DND-41 (cell line): ENCODE measurements around the gene ANO2.

Source experiments
- EZH2 ChIP-seq: IDR thresholded peaks from 3 replicates; pipeline ENCODE4 v1.6.1; 2012; ENCODE audit warnings: borderline replicate concordance, low read depth, mild to moderate bottlenecking, moderate library complexity, low read length, inconsistent platforms; ENCODE audit not compliant: severe bottlenecking
- TF ChIP-seq, protein P1 (sequence below): IDR thresholded peaks from 2 replicates; pipeline ENCODE4 v1.5.1; 2012; ENCODE audit warnings: borderline replicate concordance, low read length, moderate library complexity, mild to moderate bottlenecking; ENCODE audit not compliant: poor library complexity, severe bottlenecking; ENCODE audit errors: extremely low read depth

DNA sequence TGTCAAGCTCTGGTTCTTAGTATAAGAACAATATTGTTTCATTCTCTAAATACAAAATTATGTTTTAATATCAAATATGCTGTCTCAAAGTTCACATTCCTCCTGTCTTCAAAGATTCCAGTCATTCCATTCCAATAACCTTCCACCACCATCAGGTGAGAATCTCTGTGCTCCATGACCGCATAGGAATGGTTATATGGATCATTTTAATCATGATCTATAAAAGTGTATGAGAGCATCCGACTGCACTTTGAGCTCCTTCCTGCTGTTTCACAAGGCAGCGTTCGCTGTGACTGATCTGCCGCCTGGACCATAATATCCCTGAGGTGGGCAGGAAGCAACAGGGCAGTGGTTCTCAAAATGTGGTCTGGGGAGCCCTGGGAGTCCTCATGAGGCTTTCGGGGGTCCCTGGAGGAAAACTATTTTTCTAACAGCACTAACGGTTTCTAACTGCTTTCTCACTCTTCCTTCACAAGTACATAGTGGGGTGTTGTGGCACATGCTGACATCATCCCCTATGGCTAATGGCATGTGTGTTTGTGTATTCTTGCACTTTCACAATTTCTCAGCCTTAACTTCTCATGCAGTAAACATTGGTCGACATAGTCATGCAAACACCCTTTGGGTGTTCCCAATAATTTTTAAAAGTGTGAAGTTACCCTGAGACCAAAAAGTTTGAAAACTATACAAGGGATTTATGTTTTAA is 137.4 kb downstream of the ANO2 start:
- TF ChIP-seq, protein P1, sequence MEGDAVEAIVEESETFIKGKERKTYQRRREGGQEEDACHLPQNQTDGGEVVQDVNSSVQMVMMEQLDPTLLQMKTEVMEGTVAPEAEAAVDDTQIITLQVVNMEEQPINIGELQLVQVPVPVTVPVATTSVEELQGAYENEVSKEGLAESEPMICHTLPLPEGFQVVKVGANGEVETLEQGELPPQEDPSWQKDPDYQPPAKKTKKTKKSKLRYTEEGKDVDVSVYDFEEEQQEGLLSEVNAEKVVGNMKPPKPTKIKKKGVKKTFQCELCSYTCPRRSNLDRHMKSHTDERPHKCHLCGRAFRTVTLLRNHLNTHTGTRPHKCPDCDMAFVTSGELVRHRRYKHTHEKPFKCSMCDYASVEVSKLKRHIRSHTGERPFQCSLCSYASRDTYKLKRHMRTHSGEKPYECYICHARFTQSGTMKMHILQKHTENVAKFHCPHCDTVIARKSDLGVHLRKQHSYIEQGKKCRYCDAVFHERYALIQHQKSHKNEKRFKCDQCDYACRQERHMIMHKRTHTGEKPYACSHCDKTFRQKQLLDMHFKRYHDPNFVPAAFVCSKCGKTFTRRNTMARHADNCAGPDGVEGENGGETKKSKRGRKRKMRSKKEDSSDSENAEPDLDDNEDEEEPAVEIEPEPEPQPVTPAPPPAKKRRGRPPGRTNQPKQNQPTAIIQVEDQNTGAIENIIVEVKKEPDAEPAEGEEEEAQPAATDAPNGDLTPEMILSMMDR, result no peak
- TF ChIP-seq EZH2, result no peak
